ENCODE data around the gene PANX1. TPM values are rescaled to one million over a fixed set of nuclear protein-coding genes. Genes with fewer than 3 reads are reported as not detected.

PANX1 gene
- total RNA-seq, 1 experiment from 2014 or later, result 62.9 TPM

DNA sequence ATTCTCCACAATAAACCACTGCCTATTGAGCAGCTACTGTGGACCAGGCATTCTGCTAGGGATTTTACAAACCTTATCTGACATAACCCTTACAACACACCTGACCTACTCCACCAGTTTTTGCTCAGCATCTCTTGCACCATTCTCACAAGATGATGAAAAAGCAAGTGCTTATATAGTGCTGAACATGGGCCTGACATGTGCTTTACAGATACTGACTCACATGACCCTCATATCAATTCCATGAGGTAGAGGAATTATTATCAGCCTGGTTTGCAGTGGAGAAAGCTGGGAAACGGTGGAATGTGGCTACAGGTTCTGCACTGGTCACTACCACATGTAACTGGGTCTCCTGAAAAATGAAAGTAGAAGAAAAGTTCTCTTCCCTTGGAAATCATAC is 37.5 kb upstream of the PANX1 start:
- Histone ChIP-seq H3K9me3 (ENCODE audit: low read length) (no peaks in the 10 kb centered on the region), H2AFZ (ENCODE audit: low read length) (no peak overlapping the region), H3K79me2 (ENCODE audit: low read length) (no peaks in the 10 kb centered on the region), H3K9ac (ENCODE audit: low read length) (no peak overlapping the region), H4K20me1 (ENCODE audit: low read length) (no peaks in the 10 kb centered on the region), H3K9me2 (replicated peaks; ENCODE audit: low read length) (no peaks in the 10 kb centered on the region), H3K27me3 (ENCODE audit: low read length) (no peaks in the 10 kb centered on the region), H3K4me1 (ENCODE audit: insufficient read depth, low read length) (no peaks in the 10 kb centered on the region), H3K36me3 (ENCODE audit: low read depth, low read length) (no peaks in the 10 kb centered on the region), H3K4me3 (ENCODE audit: low read length) (no peak overlapping the region), H3K27ac (ENCODE audit: low read length) (no peak overlapping the region), H3K4me2 (ENCODE audit: low read length) (no peak overlapping the region), H3F3A (ENCODE audit: low read length, unreplicated experiment) (no peaks in the 10 kb centered on the region)
- no TSS peak for BruUV-seq (replicated peaks)
- ChIA-PET POLR2A (ENCODE audit: unreplicated experiment) (no interaction called here), CTCF (no interaction called here)
- intact Hi-C loops (cut with micrococcal nuclease), result no loop called here
- no peak for DNase-seq
- ATAC-seq, result no peak
- TF ChIP-seq, protein P1, sequence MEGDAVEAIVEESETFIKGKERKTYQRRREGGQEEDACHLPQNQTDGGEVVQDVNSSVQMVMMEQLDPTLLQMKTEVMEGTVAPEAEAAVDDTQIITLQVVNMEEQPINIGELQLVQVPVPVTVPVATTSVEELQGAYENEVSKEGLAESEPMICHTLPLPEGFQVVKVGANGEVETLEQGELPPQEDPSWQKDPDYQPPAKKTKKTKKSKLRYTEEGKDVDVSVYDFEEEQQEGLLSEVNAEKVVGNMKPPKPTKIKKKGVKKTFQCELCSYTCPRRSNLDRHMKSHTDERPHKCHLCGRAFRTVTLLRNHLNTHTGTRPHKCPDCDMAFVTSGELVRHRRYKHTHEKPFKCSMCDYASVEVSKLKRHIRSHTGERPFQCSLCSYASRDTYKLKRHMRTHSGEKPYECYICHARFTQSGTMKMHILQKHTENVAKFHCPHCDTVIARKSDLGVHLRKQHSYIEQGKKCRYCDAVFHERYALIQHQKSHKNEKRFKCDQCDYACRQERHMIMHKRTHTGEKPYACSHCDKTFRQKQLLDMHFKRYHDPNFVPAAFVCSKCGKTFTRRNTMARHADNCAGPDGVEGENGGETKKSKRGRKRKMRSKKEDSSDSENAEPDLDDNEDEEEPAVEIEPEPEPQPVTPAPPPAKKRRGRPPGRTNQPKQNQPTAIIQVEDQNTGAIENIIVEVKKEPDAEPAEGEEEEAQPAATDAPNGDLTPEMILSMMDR (conservative IDR thresholded peaks at IDR 0.05; ENCODE audit: low read depth, low read length), result no peak
- TF ChIP-seq EZH2phosphoT487 (IDR thresholded peaks at IDR 0.05; ENCODE audit: borderline replicate concordance, low read length) (no peak), EZH2 (IDR thresholded peaks at IDR 0.05; ENCODE audit: low read length, unreplicated experiment) (no peak)

DNA sequence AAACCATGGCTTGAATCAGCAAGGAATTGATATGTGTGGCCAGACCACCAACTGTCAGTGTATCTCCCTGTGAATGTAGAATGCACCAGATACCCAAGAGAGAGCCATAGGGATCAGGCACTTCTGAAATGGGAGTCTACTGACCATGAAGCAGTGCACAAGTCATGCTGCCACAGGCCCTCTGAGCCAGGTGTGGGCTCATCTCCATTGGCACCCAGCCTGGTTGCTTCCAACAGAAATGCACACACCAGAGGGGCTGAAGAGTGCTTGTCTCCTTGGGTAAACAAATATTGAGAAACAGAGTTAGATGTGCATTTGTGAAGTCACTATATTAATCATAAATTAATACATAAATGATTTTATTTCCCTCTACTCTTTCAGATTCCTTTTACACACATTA is 28.4 kb upstream of the PANX1 start:
- Histone ChIP-seq H3K4me2 (ENCODE audit: low read length) (no peak overlapping the region), H2AFZ (ENCODE audit: low read length) (no peak overlapping the region), H3K4me3 (ENCODE audit: low read length) (no peak overlapping the region), H3K27ac (ENCODE audit: low read length) (no peak overlapping the region), H3K9ac (ENCODE audit: low read length) (no peak overlapping the region), H3K9me3 (ENCODE audit: low read length) (no peaks in the 10 kb centered on the region), H3K36me3 (ENCODE audit: low read depth, low read length) (no peaks in the 10 kb centered on the region), H3K79me2 (ENCODE audit: low read length) (no peaks in the 10 kb centered on the region), H4K20me1 (ENCODE audit: low read length) (no peaks in the 10 kb centered on the region), H3F3A (ENCODE audit: low read length, unreplicated experiment) (no peaks in the 10 kb centered on the region), H3K4me1 (ENCODE audit: insufficient read depth, low read length) (no peaks in the 10 kb centered on the region), H3K27me3 (ENCODE audit: low read length) (no peaks in the 10 kb centered on the region), H3K9me2 (replicated peaks; ENCODE audit: low read length) (no peaks in the 10 kb centered on the region)
- DNase-seq (peak; percentile 23), ATAC-seq (no peak)
- CTCF ChIA-PET, result no interaction called here
- POLR2A ChIA-PET (ENCODE audit: unreplicated experiment), result no interaction called here
- BruUV-seq (replicated peaks), result no TSS peak
- intact Hi-C loops (cut with micrococcal nuclease), result no loop called here
- TF ChIP-seq EZH2phosphoT487 (IDR thresholded peaks at IDR 0.05; ENCODE audit: borderline replicate concordance, low read length), result no peak
- TF ChIP-seq, protein P1 (conservative IDR thresholded peaks at IDR 0.05; ENCODE audit: low read depth, low read length), result no peak
- TF ChIP-seq EZH2 (IDR thresholded peaks at IDR 0.05; ENCODE audit: low read length, unreplicated experiment), result no peak

DNA sequence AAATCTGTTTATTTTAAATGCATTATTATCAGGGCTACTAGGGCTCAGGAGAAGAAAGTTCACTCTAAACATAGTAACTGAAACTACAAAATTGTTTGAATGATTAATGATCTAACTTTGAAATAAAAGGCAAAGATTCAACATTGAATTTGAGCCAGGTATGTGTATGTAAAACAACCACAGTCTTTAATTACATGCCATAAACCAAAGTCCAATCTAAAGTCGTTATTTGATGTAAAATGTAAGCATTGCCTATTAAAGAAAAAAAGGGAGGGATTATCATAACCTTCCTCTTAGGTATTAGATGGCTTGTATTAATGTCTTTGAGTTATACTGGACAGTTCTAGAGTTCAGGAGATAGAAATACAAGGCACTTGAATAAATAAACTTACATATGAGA is 25.2 kb upstream of the PANX1 start:
- ChIA-PET POLR2A (ENCODE audit: unreplicated experiment) (no interaction called here), CTCF (no interaction called here)
- Histone ChIP-seq H3K4me3 (ENCODE audit: low read length) (no peak overlapping the region), H3K27me3 (ENCODE audit: low read length) (no peaks in the 10 kb centered on the region), H3K9me2 (replicated peaks; ENCODE audit: low read length) (no peaks in the 10 kb centered on the region), H4K20me1 (ENCODE audit: low read length) (no peaks in the 10 kb centered on the region), H3K4me2 (ENCODE audit: low read length) (no peak overlapping the region), H3K4me1 (ENCODE audit: insufficient read depth, low read length) (no peaks in the 10 kb centered on the region), H3K9me3 (ENCODE audit: low read length) (no peaks in the 10 kb centered on the region), H3K36me3 (ENCODE audit: low read depth, low read length) (no peaks in the 10 kb centered on the region), H3F3A (ENCODE audit: low read length, unreplicated experiment) (no peaks in the 10 kb centered on the region), H3K79me2 (ENCODE audit: low read length) (no peaks in the 10 kb centered on the region), H3K27ac (ENCODE audit: low read length) (no peak overlapping the region), H3K9ac (ENCODE audit: low read length) (no peak overlapping the region), H2AFZ (ENCODE audit: low read length) (no peak overlapping the region)
- no TSS peak for BruUV-seq (replicated peaks)
- DNase-seq, result no peak
- ATAC-seq, result no peak
- intact Hi-C loops (cut with micrococcal nuclease), result no loop called here
- TF ChIP-seq EZH2phosphoT487 (IDR thresholded peaks at IDR 0.05; ENCODE audit: borderline replicate concordance, low read length) (no peak), EZH2 (IDR thresholded peaks at IDR 0.05; ENCODE audit: low read length, unreplicated experiment) (no peak)
- TF ChIP-seq, protein P1 (conservative IDR thresholded peaks at IDR 0.05; ENCODE audit: low read depth, low read length), result no peak
